Stimulated activated CD4-positive, alpha-beta T cell treated with anti-CD3 and anti-CD28 coated beads, Interleukin-1b, Interleukin-23, amount 100 ng/mL, for 24 hours (primary cell): ENCODE measurements around the gene RALGPS1.

Source experiments
- DNase-seq, 4 experiments: peaks; one replicate each; pipeline ENCODE4 v3.0.0-alpha.2; 2020; ENCODE audit warnings: low read depth in 4 of 4, low spot score in 1 of 4

The RALGPS1 gene

GRCh38 chr9:127233989-127234388 is 319.4 kb downstream of the RALGPS1 start:
- DNase-seq, result no peak

DNA sequence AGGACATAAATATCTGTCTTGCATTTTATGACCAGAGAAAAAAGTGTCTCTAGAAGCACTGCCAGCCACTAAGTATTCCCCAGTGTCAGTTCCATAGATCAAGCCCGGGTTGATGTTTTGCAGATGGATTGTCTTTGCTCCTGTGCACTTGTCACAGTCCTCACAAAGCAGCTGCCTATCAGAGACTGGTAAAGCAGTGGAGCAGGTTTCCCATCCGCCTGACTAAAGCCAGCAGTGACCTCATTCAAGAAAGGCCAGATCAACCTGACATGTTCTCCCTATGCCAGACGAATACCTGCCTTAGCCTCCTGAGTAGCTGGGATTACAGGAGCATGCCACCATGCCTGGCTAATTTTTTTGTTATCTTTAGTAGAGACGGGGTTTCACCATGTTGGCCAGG is 323.2 kb downstream of the RALGPS1 start:
- no peak for DNase-seq

GRCh38 chr9:127241354-127241753 is 326.8 kb downstream of the RALGPS1 start:
- DNase-seq, result no peak

GRCh38 chr9:127244609-127245601 is 330.3 kb downstream of the RALGPS1 start:
- peak; percentile 84 to 95 (median 91) for DNase-seq

- DNase-seq, result no peak
Observed at GRCh38 chr9:127245637-127246164, 331.1 kb downstream of the RALGPS1 start.

DNA sequence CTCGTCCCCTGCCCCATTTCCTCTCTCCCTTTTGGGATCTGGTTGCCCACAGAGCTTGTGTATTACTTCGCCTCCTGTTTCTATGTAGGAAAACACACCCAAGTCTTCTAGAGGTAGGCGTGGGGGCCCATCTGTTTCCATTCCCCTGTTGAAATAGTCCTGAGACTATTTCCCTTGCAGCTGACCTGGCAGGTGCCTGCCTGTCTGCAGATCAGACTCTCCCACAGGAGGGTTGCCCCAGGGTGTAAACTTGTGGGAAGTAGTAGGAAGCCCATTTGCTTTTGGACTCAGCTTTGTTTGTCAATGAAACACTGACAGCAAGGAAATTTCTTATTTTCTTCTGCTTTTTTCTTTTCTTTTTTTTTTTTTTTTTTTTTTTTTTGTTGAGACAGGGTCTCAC is 333.7 kb downstream of the RALGPS1 start:
- no peak for DNase-seq

DNA sequence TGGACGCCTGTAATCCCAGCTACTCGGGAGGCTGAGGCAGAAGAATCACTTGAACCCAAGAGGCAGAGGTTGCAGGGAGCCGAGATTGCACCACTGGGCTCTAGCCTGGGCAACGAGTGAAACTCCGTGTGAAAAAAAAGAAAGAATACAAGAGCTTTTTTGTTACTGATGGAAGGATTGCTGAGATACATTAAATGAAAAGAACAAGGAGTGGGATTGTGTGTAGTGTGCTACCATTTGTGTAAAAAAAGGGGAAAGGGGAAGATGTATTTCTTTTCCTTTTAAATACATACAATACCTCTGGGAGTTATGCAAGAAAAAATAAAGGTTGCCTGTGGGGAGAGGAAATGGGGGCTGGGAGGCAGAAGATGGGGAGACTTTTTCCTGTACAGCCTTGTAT is 335.3 kb downstream of the RALGPS1 start:
- no peak for DNase-seq

DNA sequence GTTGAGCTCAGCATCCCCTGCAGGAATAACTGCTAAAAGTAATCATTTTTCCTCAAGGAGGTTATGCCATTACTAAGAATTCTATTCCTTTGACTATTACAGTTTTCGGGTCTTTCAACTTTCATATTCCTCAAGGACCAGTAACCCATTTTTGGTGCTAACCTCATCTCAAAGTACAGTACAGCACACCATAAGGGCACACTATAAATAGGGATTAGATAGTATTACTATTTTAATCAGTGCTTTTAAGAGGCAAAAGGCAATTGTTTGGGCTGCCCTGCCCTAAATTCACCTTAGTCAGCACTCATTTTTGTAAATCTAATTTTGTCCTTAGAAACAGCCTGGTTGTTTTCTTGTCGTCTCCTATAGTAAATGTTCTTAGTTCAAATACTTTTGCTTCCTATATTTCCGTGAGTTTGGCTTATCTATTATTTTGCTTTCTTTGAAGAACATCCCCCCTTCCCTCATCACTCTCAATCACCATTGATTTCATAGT is 336.4 kb downstream of the RALGPS1 start:
- no peak for DNase-seq

DNA sequence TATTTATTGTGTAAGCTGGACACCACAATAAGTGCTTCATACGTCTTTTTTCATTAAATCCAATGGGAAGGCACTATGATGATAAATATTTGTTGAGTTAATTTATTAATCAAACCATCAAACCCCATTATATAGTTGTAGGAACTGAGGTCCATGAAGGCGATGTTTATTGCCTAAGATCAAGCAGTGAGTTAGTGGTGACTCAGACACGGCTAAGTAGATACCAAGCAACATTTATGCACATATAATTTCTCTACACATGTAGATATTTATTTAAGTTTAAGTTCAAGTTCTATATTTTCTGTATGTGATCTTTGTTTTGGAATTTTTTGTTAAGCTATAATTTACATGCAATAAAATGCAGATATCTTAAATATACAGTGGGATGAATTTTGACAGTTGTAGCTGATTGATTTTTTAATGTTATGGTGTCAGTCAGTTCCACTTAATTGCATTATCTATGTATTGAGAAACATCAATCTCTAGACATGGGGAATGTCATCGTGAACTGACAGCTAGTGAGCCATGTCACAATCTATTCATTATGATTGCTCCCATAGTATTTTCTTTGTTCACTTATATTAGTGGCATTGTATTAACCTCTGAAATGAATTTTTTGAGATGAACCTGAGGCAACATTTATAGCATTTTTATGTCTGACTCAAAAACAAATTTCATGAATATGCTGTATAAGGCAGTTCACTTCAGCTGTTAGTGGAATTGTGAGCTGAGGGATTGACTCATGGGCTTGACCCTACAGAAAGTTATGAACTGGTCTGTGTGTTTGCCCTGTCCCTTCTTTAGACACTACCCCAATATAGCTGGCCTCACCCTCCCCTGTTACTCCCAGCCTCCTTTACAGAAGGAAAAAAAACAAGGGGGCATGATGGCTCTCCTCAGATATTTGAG is 338.1 kb downstream of the RALGPS1 start:
- no peak for DNase-seq

- no peak for DNase-seq
Observed at GRCh38 chr9:127253446-127253845, 338.9 kb downstream of the RALGPS1 start.

- no peak for DNase-seq
Observed at GRCh38 chr9:127255692-127256091, 341.1 kb downstream of the RALGPS1 start.

DNA sequence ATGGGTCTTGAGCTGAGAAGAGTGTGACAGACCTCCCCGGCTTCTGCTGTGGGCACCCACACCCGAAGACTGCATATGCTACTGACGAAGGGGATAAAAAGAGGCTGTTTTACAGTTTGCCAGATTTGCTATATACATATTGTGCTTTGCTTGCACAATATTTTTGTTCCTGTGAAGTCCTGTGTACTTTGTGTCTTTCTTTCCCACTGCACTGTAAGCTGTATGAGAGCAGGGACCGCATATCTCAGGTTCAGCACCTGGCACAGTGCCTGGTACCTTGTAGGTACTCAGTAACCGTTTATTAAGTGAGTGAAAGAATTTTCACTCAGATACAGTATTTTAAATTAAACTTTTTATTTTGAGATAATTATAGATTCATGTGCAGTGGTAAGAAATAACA is 341.7 kb downstream of the RALGPS1 start:
- no peak for DNase-seq

DNA sequence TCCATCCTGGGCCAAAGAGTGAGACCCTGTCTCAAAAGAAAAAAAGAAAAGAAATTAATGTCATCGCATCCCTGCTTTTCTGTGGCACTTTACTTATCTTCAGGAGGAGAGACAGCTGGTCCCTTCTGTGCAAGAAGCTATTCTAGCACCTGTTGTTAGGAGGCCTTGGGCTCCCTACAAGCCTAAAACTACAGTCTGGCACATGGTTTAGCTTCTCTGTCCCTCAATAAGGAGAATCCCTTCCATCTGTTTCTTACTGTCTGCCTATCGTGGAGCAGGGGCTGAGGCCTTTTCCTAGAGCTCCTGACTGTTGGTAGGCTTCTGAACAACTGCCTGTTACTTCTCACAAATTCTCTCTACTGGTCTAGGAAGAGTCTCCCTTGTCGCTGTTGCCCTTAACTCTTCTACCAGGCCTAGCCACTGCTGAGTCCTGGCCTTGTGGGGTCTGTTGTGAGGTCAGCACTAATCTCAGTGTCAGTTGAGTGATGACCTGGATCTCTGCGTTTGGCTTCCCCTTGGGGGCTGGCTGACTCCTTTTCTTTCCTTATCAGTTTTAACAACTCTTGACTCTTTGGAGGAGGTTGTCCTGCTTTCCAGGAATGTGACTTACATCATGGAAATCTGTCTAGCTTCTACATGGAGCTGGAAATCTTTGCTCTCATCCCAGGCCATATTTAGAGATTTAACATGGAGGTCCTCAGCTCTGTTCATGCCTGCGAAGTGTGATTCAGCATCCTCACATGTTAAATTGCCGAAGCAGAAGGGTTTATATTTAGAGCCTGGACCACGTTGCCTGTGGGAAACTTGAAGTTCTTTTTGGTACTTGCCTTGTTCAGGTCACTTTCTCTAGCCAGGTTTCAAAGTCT is 344.3 kb downstream of the RALGPS1 start:
- no peak for DNase-seq

- no peak for DNase-seq
Observed at GRCh38 chr9:127262602-127263001, 348.0 kb downstream of the RALGPS1 start.

DNA sequence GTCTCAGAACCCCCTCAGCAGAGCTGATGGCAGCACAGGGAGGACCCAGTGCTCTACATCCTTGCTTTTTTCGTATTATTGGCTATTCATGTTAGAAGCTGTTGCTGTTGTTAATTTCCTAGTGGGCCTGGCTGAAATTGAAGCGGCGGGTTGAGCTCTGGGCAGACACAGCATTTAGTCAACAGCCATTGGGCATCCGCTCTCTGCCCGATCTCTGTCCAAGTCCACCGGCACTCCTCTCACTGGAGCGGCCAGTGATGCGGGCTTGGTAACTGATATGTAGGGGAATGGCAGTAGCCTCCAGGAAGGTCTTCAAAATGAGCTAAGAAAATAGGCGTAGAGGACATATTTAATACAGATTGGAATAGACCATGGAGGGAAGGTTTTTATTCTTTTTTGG is 348.7 kb downstream of the RALGPS1 start:
- DNase-seq, result no peak

DNA sequence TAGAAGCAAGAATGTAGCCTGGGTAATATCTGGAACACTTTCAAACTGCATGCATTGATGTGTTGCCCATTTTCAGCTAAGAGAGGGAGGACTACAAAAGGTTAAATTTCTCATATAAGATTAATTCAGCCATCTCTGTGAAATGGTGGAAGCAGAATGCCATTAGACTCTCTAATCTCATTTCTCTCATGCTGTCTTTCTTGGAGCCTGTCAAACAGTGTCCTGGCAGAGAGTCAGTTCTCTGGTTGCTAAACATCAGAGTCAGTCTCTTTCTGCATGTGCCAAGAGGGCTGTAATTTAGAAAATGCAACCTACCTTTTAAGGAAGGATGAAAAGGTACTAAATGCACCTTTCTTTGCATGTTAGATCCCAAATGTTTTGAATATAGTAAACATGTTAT is 349.1 kb downstream of the RALGPS1 start:
- no peak for DNase-seq

DNA sequence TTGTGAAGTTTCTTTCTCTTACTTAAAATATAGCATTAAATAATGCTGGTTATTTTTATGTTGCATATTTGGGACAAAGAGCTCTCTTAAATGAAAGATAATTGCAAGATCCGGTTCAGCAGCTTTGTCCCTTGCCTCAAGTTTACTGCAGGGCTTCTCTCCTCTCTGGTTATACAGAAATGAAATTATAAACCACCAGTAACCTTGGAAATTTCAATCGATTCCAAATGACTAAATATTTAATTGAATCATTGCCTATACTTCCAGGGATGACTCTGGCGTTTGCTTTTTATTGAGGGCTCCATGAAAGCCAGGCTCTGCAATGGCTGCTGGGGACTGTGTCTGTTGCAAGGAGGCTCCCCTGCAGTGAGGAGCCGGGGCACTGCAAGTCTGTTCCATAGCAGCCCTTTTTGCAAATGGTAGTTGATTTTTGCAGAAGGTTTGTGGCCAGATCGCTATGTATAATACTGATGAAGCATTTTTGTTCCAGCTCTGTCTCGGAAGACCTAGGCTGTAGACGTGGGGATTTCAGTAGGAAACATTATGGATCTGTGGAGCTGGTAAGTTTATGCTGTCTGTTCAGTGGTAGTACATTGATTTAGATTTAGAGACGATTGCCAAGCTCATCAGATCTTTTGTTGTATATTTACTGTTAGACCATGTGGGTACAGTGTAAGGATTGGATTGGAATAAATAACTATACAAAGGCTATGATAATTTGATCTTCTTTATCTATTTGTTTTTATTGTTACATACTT is 350.1 kb downstream of the RALGPS1 start, which contains the start of gene GARNL3:
GARNL3 (plus strand) TSS at position 313 of the 758 bp plus-strand sequence; CDS start at position 417, 104 bp downstream.
- DNase-seq, result no peak

DNA sequence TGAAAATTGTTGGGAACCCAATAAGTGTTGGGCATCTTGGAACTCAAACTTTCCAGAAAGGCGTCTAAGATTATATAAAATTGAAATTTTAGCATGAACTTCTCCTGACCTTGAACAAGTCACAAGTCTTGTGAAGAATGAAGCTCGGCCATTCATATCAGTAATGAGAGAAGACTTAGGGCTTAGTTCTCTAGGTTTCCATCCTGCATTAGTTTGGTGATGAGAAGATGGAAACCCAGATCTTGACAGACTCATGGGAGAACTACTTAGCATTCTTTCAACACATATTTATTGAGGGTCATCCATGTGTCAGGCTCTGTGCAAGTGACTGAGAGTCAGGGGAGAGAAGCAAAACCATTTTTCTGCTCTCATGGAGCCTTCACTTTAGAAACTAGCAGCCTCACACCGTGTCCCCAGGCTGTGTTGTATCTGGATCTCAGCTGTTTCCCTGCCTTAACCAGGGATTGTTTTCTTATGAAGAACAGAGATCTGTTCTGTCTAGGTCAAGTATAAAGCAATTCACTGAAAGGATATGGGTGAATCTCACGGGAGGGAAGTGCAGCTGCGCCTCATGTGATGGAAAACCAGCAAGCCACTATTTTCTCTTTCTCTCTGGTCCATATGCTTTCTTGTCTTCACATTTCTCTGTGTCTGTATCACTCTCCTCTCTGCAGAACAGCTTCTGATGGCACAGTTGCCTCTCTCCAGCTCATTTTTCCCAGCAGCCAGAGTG is 353.4 kb downstream of the RALGPS1 start:
- DNase-seq, result no peak

GRCh38 chr9:127269449-127269848 is 354.9 kb downstream of the RALGPS1 start:
- DNase-seq, result no peak
